Naive thymus-derived CD8-positive, alpha-beta T cell (primary cell): ENCODE data around the gene MTG2. TPM values are rescaled to one million over a fixed set of nuclear protein-coding genes. Genes with fewer than 3 reads are reported as not detected.
"Not testable (repeated sequence)": the region's sequence is repeated elsewhere in the genome, so short reads cannot be mapped to it uniquely, and the experiment has no call there.

Experiments used
- ATAC-seq, 2 donors: fragments of 150-1000 bp; cut with Tn5 transposase in 1 of 2; sonication (Bioruptor Pico), chemical (Tn5 transposase) in 1 of 2; 1 replicate in 1 of 2; 2 replicates in 1 of 2; pipeline ENCODE4 v1.10.0; 2021; ENCODE audit warnings: mild to moderate bottlenecking in 2 of 2, moderate library complexity in 2 of 2
- POLR2A ChIA-PET: fragments of 350-600 bp; sonication (Branson Sonifier 250); formaldehyde crosslinking; loops from one replicate; lab custom pipeline; 2021; ENCODE audit warnings: antibody characterized with exemption; lab: Charles Lee
- DNase-seq, 10 donors: peaks; one replicate each; pipeline versions ENCODE4 v3.0.0 to v3.0.0-alpha.2; 2020 to 2022
- H3K27ac Mint-ChIP-seq, 10 donors: one replicate each; pipeline ENCODE4 v1.8.0; 2020 to 2022; ENCODE audit warnings: mild to moderate bottlenecking in 10 of 10, mixed read lengths in 10 of 10, moderate library complexity in 4 of 10, inconsistent platforms in 1 of 10
- H3K27me3 Mint-ChIP-seq, 5 donors: one replicate each; pipeline ENCODE4 v1.8.0; 2021 to 2022; ENCODE audit warnings: mixed read lengths in 5 of 5
- H3K36me3 Mint-ChIP-seq, 3 donors: one replicate each; pipeline ENCODE4 v1.8.0; 2020 to 2022; ENCODE audit warnings: mixed read lengths in 3 of 3, mild to moderate bottlenecking in 2 of 3, inconsistent platforms in 1 of 3
- H3K4me1 Mint-ChIP-seq, 4 donors: one replicate each; pipeline ENCODE4 v1.8.0; 2021 to 2022; ENCODE audit warnings: mixed read lengths in 4 of 4
- H3K4me3 Mint-ChIP-seq, 10 donors: one replicate each; pipeline ENCODE4 v1.8.0; 2020 to 2022; ENCODE audit warnings: mild to moderate bottlenecking in 10 of 10, mixed read lengths in 10 of 10, moderate library complexity in 6 of 10, inconsistent platforms in 1 of 10
- H3K9me3 Mint-ChIP-seq, 9 donors: one replicate each; pipeline ENCODE4 v1.8.0; 2020 to 2022; ENCODE audit warnings: mixed read lengths in 9 of 9, mild to moderate bottlenecking in 3 of 9, inconsistent platforms in 1 of 9, moderate library complexity in 1 of 9
- polyA plus RNA-seq, 3 donors: library from polyadenylated mRNA; unstranded; fragments of 300-500 nt; fragmentation: Illumina TruSeq; gene quantifications; one replicate each; pipeline ENCODE4 v1.2.3, GENCODE V29; 2021
- total RNA-seq, 8 experiments: library from RNA in 2 of 8; stranded (reverse) in 2 of 8; gene quantifications; one replicate each; pipeline ENCODE4 v1.2.3 and lab custom pipeline; 2021 to 2026

MTG2 gene
- total and polyA plus RNA-seq, 5 experiments from 2014 or later = 21.8 to 45.1 (median 28.5) TPM

DNA sequence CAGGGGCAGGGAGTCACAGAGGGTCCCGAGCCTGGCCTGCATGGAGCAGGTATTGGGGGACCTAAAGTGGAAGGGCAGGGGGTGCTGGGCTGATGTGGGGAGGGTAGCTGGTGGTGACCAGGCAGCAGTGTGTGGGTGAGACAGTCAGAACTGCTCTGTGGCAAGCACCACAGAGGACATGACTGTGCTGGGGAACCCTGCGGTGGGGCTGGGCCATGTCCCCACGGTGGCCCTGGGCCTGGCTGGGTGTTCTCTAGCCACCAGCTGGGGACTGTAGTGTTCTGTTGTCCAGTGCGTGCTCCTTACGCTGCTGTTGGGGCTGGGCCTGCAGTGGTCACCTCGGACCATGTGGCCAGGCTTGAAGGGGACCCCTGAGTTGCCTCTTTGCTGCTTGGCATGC, 35.7 kb upstream of the MTG2 start:
- Mint-ChIP-seq H3K36me3 (peaks cover 0 to under 1% (median under 1%) of the 10 kb centered on the region in 3 donors), H3K4me3 (no peak overlapping the region), H3K4me1 (peaks cover 22 to 59% (median 39%) of the 10 kb centered on the region in 4 donors), H3K27me3 (no peaks in the 10 kb centered on the region), H3K9me3 (no peaks in the 10 kb centered on the region), H3K27ac (peak overlapping the region in 3 of 10 donors; percentile 9 to 75 (median 33))
- DNase-seq (no peak), ATAC-seq (no peak)
- POLR2A ChIA-PET = interaction anchor here (0.7 kb wide), 1 partner anchor 9 kb away, joined by 3 read pairs; no protein-coding TSS in a partner anchor

GRCh38 chr20:62147528-62147927, 35.3 kb upstream of the MTG2 start:
- Mint-ChIP-seq H3K27ac (peak overlapping the region in 3 of 10 donors; percentile 9 to 75 (median 33)), H3K27me3 (no peaks in the 10 kb centered on the region), H3K36me3 (peaks cover under 1 to 5% (median 4%) of the 10 kb centered on the region in 3 donors), H3K4me1 (peaks cover 25 to 59% (median 38%) of the 10 kb centered on the region in 4 donors), H3K4me3 (peak overlapping the region in 1 of 10 donors; percentile 26), H3K9me3 (no peaks in the 10 kb centered on the region)
- POLR2A ChIA-PET = no interaction called here
- DNase-seq = no peak
- ATAC-seq = no peak

- ATAC-seq, H3K27ac Mint-ChIP-seq, H3K4me3 Mint-ChIP-seq, H3K27me3 Mint-ChIP-seq, POLR2A ChIA-PET, DNase-seq, H3K36me3 Mint-ChIP-seq, H3K9me3 Mint-ChIP-seq: not testable (repeated sequence)
- H3K4me1 Mint-ChIP-seq = peaks cover 28 to 60% (median 41%) of the 10 kb centered on the region in 4 donors
Measured at GRCh38 chr20:62148383-62148782, 34.4 kb upstream of the MTG2 start.

- H3K9me3 Mint-ChIP-seq = peaks cover 0 to 3% (median 0%) of the 10 kb centered on the region in 9 donors
- H3K4me1 Mint-ChIP-seq = peaks cover 29 to 65% (median 42%) of the 10 kb centered on the region in 4 donors
- peak overlapping the region in 1 of 10 donors; percentile 20 for H3K4me3 Mint-ChIP-seq
- DNase-seq (no peak), ATAC-seq (no peak)
- no peaks in the 10 kb centered on the region for H3K27me3 Mint-ChIP-seq
- POLR2A ChIA-PET = no interaction called here
- no peak overlapping the region for H3K27ac Mint-ChIP-seq
- peaks cover 5 to 14% (median 12%) of the 10 kb centered on the region in 3 donors for H3K36me3 Mint-ChIP-seq
Measured at GRCh38 chr20:62148908-62149314, 33.9 kb upstream of the MTG2 start.

- ATAC-seq (no peak), DNase-seq (no peak)
- H3K27ac Mint-ChIP-seq = peak overlapping the region in 2 of 10 donors; percentile 28 to 40
- H3K4me3 Mint-ChIP-seq = no peak overlapping the region
- H3K27me3 Mint-ChIP-seq = no peaks in the 10 kb centered on the region
- peaks cover 25 to 62% (median 42%) of the 10 kb centered on the region in 4 donors for H3K4me1 Mint-ChIP-seq
- POLR2A ChIA-PET = no interaction called here
- H3K9me3 Mint-ChIP-seq = peaks cover 0 to 3% (median 0%) of the 10 kb centered on the region in 9 donors
- peaks cover 5 to 22% (median 17%) of the 10 kb centered on the region in 3 donors for H3K36me3 Mint-ChIP-seq
Measured at GRCh38 chr20:62149532-62150309, 33.1 kb upstream of the MTG2 start.

- no peak for DNase-seq
- POLR2A ChIA-PET = interaction anchor here (0.7 kb wide), 1 partner anchor 9 kb away, joined by 3 read pairs; no protein-coding TSS in a partner anchor
- Mint-ChIP-seq H3K4me3 (peak overlapping the region in 1 of 10 donors; percentile 49), H3K36me3 (peaks cover 5 to 26% (median 19%) of the 10 kb centered on the region in 3 donors), H3K27ac (no peak overlapping the region), H3K9me3 (peaks cover 0 to 3% (median 0%) of the 10 kb centered on the region in 9 donors), H3K4me1 (peaks cover 20 to 57% (median 41%) of the 10 kb centered on the region in 4 donors), H3K27me3 (no peaks in the 10 kb centered on the region)
- ATAC-seq = no peak
Measured at GRCh38 chr20:62150310-62150575, 32.6 kb upstream of the MTG2 start.

GRCh38 chr20:62151225-62151624, 31.6 kb upstream of the MTG2 start:
- H3K27me3 Mint-ChIP-seq = no peaks in the 10 kb centered on the region
- peaks cover 0 to 3% (median 0%) of the 10 kb centered on the region in 9 donors for H3K9me3 Mint-ChIP-seq
- H3K4me3 Mint-ChIP-seq = no peak overlapping the region
- no peak overlapping the region for H3K27ac Mint-ChIP-seq
- ATAC-seq (no peak), DNase-seq (no peak)
- H3K36me3 Mint-ChIP-seq = peaks cover 5 to 26% (median 19%) of the 10 kb centered on the region in 3 donors
- peaks cover 13 to 54% (median 39%) of the 10 kb centered on the region in 4 donors for H3K4me1 Mint-ChIP-seq
- POLR2A ChIA-PET = no interaction called here

DNA sequence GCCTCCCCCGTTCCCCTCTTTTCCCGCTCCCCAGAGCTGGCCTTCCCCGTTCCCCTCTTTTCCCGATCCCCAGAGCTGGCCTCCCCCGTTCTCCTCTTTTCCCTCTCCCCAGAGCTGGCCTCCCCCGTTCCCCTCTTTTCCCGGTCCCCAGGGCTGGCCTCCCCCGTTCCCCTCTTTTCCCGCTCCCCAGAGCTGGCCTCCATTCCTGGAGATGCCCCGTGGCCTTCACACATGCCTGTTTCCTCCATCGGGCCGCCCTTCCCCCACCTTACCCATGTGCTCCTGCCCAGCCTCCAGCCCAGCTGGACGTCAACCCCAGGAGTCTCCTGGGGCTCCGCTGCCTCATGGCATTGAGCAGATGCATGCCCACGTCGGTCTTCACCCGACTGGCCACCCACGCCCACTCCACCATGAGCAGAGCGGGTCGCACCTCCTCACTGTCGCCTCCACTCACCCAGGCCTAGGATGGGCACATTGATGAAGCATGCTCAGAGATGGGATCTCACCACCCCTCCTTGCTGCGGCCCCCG, 30.9 kb upstream of the MTG2 start:
- peak overlapping the region in 1 of 10 donors; percentile 34 for H3K27ac Mint-ChIP-seq
- H3K9me3 Mint-ChIP-seq = peaks cover 0 to 3% (median 0%) of the 10 kb centered on the region in 9 donors
- peaks cover 5 to 26% (median 19%) of the 10 kb centered on the region in 3 donors for H3K36me3 Mint-ChIP-seq
- DNase-seq (no peak), ATAC-seq (no peak)
- H3K27me3 Mint-ChIP-seq = no peaks in the 10 kb centered on the region
- H3K4me1 Mint-ChIP-seq = peaks cover 13 to 54% (median 43%) of the 10 kb centered on the region in 4 donors
- no peak overlapping the region for H3K4me3 Mint-ChIP-seq
- POLR2A ChIA-PET = interaction anchor here (0.7 kb wide), 1 partner anchor 234 kb away, joined by 3 read pairs; no protein-coding TSS in a partner anchor

DNA sequence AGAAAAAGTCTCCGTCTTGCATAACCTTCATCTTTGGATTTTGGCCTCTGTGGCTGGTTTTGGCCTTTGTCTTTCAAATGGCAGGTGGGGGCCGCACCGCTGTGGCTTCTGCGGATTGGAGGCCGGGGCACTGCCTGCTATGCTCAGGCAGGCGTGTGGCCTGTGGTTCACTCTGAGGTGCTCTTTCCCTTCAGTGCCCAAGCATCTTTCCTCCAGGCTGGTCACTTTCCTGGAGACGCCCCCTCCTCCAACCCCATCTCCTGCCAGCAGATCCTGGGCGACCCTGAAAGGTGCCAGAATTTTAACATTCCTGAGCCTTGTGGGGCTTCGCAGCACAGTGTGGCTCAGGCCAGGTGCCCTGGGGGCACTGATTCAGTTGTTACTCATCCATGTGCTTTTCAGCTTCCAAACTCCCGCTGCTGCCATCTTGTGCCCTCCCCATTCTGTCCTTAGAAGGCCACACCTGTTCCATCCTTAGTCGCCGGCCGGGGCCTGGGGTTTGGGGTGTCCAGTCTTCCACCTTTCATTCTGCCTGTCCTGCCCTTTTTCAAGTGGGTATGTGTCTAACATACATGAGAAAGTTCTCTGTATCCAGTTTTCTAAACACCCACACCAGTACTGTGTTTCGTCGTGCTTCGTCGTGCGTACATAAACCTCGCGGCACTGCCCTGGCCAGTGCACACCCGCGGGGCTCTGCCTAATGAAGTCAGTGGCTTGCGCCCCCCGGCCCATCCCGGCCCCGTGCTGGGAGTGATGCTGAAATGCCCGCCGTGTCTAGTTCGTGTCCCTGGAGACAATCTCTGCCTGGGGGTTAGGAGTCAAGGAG, 27.2 kb upstream of the MTG2 start:
- peaks cover 0 to 3% (median 0%) of the 10 kb centered on the region in 9 donors for H3K9me3 Mint-ChIP-seq
- no peaks in the 10 kb centered on the region for H3K27me3 Mint-ChIP-seq
- POLR2A ChIA-PET = interaction anchor here (1.1 kb wide), 1 partner anchor 89 kb away, joined by 5 read pairs; no protein-coding TSS in a partner anchor
- H3K4me3 Mint-ChIP-seq = no peak overlapping the region
- peaks cover 5 to 32% (median 19%) of the 10 kb centered on the region in 3 donors for H3K36me3 Mint-ChIP-seq
- peaks cover 12 to 34% (median 28%) of the 10 kb centered on the region in 4 donors for H3K4me1 Mint-ChIP-seq
- DNase-seq (no peak), ATAC-seq (no peak)
- H3K27ac Mint-ChIP-seq = peak overlapping the region in 2 of 10 donors; percentile 34 to 46

- Mint-ChIP-seq H3K9me3 (peaks cover 0 to 3% (median 0%) of the 10 kb centered on the region in 9 donors), H3K27me3 (no peaks in the 10 kb centered on the region), H3K4me3 (no peak overlapping the region), H3K4me1 (peaks cover 12 to 34% (median 27%) of the 10 kb centered on the region in 4 donors), H3K27ac (peak overlapping the region in 2 of 10 donors; percentile 34 to 46), H3K36me3 (peaks cover 5 to 33% (median 19%) of the 10 kb centered on the region in 3 donors)
- no peak for DNase-seq
- POLR2A ChIA-PET = interaction anchor here (1.1 kb wide), 1 partner anchor 89 kb away, joined by 5 read pairs; no protein-coding TSS in a partner anchor
- no peak for ATAC-seq
Measured at GRCh38 chr20:62156254-62156556, 26.6 kb upstream of the MTG2 start.

DNA sequence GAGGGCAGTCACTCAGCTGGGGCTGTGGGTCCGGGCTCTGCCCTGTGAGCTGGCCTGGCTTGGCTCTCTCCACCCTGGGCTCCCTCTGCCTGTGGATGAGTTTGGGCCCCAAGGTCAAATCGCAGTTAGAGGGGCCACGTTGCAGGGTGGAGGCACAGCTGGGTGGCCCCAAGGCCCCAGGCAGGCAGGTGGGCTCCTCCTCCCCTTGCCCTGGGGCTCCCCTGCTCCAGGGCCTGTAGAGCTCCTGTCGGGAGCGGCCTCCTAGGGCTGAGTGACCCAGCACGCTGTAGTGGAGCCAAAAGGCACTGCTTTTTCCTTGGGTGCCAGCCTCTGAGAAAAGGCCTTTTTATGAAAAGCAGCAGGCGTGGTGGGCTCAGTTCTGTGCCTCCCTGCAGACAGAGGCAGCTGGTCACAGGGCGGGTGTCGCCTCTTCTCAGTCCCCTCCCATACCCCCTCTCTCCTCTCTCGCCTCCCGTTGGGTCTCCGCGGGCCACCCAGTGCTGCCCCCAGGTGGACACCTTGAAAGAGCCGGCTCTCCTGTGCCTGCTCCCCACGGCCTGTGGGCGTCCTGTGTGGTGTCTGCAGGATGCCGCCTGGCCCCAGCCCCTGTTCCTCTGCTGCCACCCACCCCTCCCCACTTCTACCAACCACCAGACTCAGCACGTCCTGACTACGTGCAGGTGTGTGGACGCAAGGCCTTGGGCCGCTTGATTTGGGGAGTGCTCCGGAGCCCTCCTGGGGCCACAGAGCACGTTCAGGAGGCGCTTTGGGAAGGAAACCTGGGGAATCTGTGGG, 26.0 kb upstream of the MTG2 start:
- Mint-ChIP-seq H3K36me3 (peaks cover 5 to 33% (median 19%) of the 10 kb centered on the region in 3 donors), H3K27ac (peak overlapping the region in 1 of 10 donors; percentile 59), H3K4me3 (no peak overlapping the region), H3K27me3 (no peaks in the 10 kb centered on the region), H3K4me1 (peaks cover 12 to 34% (median 27%) of the 10 kb centered on the region in 4 donors), H3K9me3 (peaks cover 0 to 3% (median 0%) of the 10 kb centered on the region in 9 donors)
- DNase-seq = peak; percentile 60 to 87 (median 72)
- peak; percentile 98 to 99 for ATAC-seq
- POLR2A ChIA-PET = interaction anchor here (1.1 kb wide), 1 partner anchor 90 kb away, joined by 5 read pairs; no protein-coding TSS in a partner anchor
